HepG2 (cell line): Measurements from ENCODE around the gene THRB.

ENCODE experiments used
- CBFB ChIP-seq: sonication (generic); formaldehyde crosslinking; IDR thresholded peaks from 2 replicates; pipeline ENCODE4 v1.4.0; 2020; ENCODE audit warnings: missing genetic modification reagents
- EZH2 ChIP-seq: conservative IDR thresholded peaks from 2 replicates; pipeline ENCODE4 v1.6.1; 2012; ENCODE audit warnings: mild to moderate bottlenecking, low read depth, low read length, moderate library complexity
- POLR2AphosphoS5 ChIP-seq: IDR thresholded peaks from 2 replicates; pipeline ENCODE4 v1.6.1; 2012; ENCODE audit warnings: low read depth, low read length
- SOX6 ChIP-seq, 2 experiments: fragments of 450-650 bp in 1 of 2; sonication (generic) in 1 of 2; formaldehyde crosslinking in 1 of 2; IDR thresholded peaks; 2 replicates each; pipeline versions ENCODE4 v1.4.0 to v1.6.1; 2017 to 2020; ENCODE audit warnings: antibody characterized with exemption in 1 of 2, mild to moderate bottlenecking in 1 of 2, missing genetic modification reagents in 1 of 2

DNA sequence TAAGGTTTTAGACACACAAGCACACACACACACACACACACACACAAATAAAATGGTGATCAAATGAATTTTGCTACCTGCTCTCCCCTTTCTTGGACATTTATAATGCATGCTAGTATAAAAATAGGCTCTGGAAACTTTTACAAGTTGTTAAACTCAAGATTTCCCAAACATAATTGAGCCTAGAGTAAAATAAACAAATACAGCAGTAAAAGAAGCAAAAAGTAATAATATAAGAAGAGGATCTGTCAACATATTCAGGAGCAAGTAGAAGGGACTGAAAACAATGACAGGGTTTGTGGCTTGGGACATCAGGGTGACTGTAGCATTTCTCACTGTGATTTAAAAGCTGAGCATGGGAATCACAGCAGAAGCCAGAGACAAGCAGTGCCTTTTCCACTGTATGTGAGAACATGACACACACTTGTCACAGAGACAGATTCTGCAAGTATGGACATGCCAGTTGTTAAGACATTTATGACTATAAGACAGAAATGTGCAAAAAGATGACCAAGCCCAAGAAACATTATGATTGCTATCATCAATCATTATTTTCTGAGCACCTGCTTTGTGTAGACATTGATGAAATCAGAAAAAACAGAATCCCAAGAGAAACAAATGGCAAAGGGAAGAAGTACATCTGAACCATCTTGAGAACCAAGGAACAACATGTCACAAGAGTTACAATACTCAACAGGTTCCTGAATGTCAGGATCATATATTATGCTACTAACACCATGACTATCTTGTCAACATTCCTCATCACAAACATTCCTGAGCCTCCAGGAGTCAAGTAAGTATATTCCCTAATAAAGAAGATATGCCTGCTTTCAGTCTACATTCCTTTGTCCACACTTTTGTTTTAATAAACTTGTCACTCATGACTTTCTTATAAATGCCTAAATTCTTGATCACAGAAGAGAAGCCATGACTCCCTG lies 7.1 kb downstream of the THRB start:
- TF ChIP-seq CBFB (CRISPR knock-in tag) (no peak), EZH2 (no peak), SOX6 (IDR thresholded peaks at IDR 0.05) (no peak), SOX6 (CRISPR knock-in tag; IDR thresholded peaks at IDR 0.05) (no peak), POLR2AphosphoS5 (no peak)
